ENCODE measurements around the gene TAC3.
"Not testable (repeated sequence)": the region's sequence is repeated elsewhere in the genome, so short reads cannot be mapped to it uniquely, and the experiment has no call there.

TAC3 gene

GRCh38 chr12:57001448-57001906 is 14.9 kb downstream of the TAC3 start:
- no peak for DNase-seq

- no peak for DNase-seq
These were observed 15.9 kb downstream of the TAC3 start for GRCh38 chr12:57000393-57000792.

GRCh38 chr12:56999456-56999855 is 16.9 kb downstream of the TAC3 start:
- no peak for DNase-seq

GRCh38 chr12:56998981-56999380 is 17.3 kb downstream of the TAC3 start:
- no peak for DNase-seq

- DNase-seq = no peak
These were observed 18.0 kb downstream of the TAC3 start for GRCh38 chr12:56998316-56998715.

- no peak for DNase-seq
These were observed 19.4 kb downstream of the TAC3 start for GRCh38 chr12:56996793-56997545.

- DNase-seq = no peak
These were observed 20.3 kb downstream of the TAC3 start for GRCh38 chr12:56995930-56996496.

GRCh38 chr12:56995201-56995929 is 21.0 kb downstream of the TAC3 start:
- DNase-seq = no peak

GRCh38 chr12:56994231-56994746 is 22.0 kb downstream of the TAC3 start:
- DNase-seq = no peak

- DNase-seq = no peak
These were observed 23.0 kb downstream of the TAC3 start for GRCh38 chr12:56993346-56993745.

GRCh38 chr12:56991319-56992246 is 24.7 kb downstream of the TAC3 start:
- DNase-seq = no peak

GRCh38 chr12:56990648-56991318 is 25.5 kb downstream of the TAC3 start:
- DNase-seq = no peak

- no peak for DNase-seq
These were observed 26.3 kb downstream of the TAC3 start for GRCh38 chr12:56989861-56990610.

- DNase-seq = no peak
These were observed 28.1 kb downstream of the TAC3 start for GRCh38 chr12:56988207-56988739.

- DNase-seq = peak; percentile 16
These were observed 28.7 kb downstream of the TAC3 start for GRCh38 chr12:56987551-56988053.

GRCh38 chr12:56987011-56987410 is 29.3 kb downstream of the TAC3 start:
- no peak for DNase-seq

- not testable (repeated sequence) for DNase-seq
These were observed 30.6 kb downstream of the TAC3 start for GRCh38 chr12:56985714-56986113.

GRCh38 chr12:56983386-56983785 is 32.9 kb downstream of the TAC3 start:
- DNase-seq = no peak

GRCh38 chr12:56982578-56983236 is 33.6 kb downstream of the TAC3 start:
- not testable (repeated sequence) for DNase-seq

- DNase-seq = no peak
These were observed 35.3 kb downstream of the TAC3 start for GRCh38 chr12:56980941-56981530.

All from NCI-H1417 treated with DMSO at 0.1 percent for 48 hours (cell line).